GM19467 (cell line): ENCODE data around the gene CTIF.

ENCODE experiments used
- ATAC-seq: cut with Tn5 transposase; IDR thresholded peaks from one replicate; pipeline ENCODE4 v1.9.1; 2021; ENCODE audit warnings: mild to moderate bottlenecking, moderate library complexity; ENCODE audit not compliant: unreplicated experiment

CTIF gene

GRCh38 chr18:48838921-48839818, 300.3 kb downstream of the CTIF start:
- ATAC-seq, result no peak

- ATAC-seq, result no peak
These were observed 301.1 kb downstream of the CTIF start for GRCh38 chr18:48839819-48840490.

GRCh38 chr18:48840491-48840877, 301.7 kb downstream of the CTIF start:
- no peak for ATAC-seq

- ATAC-seq, result no peak
These were observed 302.8 kb downstream of the CTIF start for GRCh38 chr18:48841381-48842258.

GRCh38 chr18:48842259-48843061, 303.6 kb downstream of the CTIF start:
- no peak for ATAC-seq

GRCh38 chr18:48843162-48843561, 304.3 kb downstream of the CTIF start:
- no peak for ATAC-seq

- no peak for ATAC-seq
These were observed 304.8 kb downstream of the CTIF start for GRCh38 chr18:48843596-48843995.

GRCh38 chr18:48844271-48844670, 305.4 kb downstream of the CTIF start:
- ATAC-seq, result no peak

GRCh38 chr18:48845174-48845573, 306.3 kb downstream of the CTIF start:
- ATAC-seq, result no peak

GRCh38 chr18:48846423-48846932, 307.6 kb downstream of the CTIF start:
- no peak for ATAC-seq

- ATAC-seq, result no peak
These were observed 309.1 kb downstream of the CTIF start for GRCh38 chr18:48847807-48848486.

GRCh38 chr18:48848641-48849143, 309.9 kb downstream of the CTIF start:
- ATAC-seq, result no peak

GRCh38 chr18:48850822-48851598, 312.2 kb downstream of the CTIF start:
- no peak for ATAC-seq

GRCh38 chr18:48851599-48851960, 312.7 kb downstream of the CTIF start:
- ATAC-seq, result no peak

- ATAC-seq, result no peak
These were observed 313.5 kb downstream of the CTIF start for GRCh38 chr18:48852292-48852691.

GRCh38 chr18:48852794-48853193, 314.0 kb downstream of the CTIF start:
- no peak for ATAC-seq

- no peak for ATAC-seq
These were observed 314.8 kb downstream of the CTIF start for GRCh38 chr18:48853588-48853987.

GRCh38 chr18:48854780-48855179, 315.9 kb downstream of the CTIF start:
- ATAC-seq, result no peak
